ENCODE measurements around the gene FRY. TPM values are rescaled to one million over a fixed set of nuclear protein-coding genes. Genes with fewer than 3 reads are reported as not detected.
A peak's percentile ranks its signal among the peaks of the same experiment; 100 is the strongest.

The FRY gene
- polyA plus RNA-seq, 4 donors: 14.2 to 55.9 (median 46.5) TPM

DNA sequence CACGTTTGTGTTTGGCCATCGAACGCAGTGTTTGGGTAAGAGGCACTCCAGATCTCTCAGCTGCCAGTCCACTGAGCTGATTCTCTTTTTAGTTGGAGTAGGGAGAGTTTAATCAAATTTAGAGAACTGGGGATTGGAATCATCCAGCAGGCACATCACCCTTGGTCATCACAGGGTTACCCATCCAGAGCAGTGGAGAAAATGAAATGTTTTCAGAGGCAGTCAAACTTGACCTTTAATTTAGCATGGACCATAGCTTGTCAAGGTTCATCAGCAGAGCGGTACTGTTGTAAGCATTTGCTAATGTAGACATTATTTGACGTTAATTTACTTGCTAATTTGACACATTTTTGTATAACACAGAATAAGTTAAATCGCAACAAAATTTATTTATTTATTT, 18.4 kb upstream of the FRY start:
- DNase-seq (ENCODE audit: low read depth in 4 of 4, low spot score in 3 of 4): no peak

DNA sequence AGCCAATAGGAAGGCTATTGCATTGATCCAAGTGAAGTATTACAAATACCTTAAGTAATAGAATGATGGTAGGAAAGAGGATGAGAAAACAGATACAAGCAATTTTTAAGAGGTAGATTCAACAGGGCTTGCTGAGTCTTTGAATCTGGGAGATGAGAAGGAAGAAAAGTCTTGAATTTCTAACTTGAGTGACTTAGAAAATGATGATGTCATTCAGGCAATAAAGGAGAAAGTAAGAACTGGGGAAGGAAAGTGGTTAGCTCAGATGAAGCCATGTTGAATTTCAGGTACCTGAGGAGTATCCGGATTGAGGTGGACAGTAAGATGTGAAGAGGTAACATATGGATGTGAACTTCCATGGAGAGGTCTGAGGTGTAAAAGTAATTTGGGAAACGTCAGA, 15.5 kb upstream of the FRY start:
- no peak for DNase-seq (ENCODE audit: low read depth in 4 of 4, low spot score in 3 of 4)

DNA sequence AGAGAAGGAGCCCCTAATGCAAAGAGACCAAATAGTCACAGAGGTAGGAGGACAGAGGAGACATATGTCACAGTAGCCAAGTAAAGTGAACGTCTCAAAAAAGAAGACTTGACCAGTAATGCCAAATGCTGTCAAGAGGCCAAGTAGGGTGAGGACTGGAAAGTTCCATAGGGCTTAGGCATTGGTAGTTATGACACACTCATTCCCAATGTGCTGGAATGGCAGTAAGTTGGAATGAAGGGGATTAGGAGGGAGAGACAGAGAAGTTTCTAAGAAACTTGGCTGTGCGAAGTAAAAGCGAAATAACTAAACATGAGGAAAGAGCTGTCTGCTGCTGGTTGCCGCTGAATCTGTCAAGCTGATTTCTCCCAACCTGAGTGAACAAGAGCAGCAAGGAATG, 14.9 kb upstream of the FRY start:
- DNase-seq (ENCODE audit: low read depth in 4 of 4, low spot score in 3 of 4): no peak

DNA sequence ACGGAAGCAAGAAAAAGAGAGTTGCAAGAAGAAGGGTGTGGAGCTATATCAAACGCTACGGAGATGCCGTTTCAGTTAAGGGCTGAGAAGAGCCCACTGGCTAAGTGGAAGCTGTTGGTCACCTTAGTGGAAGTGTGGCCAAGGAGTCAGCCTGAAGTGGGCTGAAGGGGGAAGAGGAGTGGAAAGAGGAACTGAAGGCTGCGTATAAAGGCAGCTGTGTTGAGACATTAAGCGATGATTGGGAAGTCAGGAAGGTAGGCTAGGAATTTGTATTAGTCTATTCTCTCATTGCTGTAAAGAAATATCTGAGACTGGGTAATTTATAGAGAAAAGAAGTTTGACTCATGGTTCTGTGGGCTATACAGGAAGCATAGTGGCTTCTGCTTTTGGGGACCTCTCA, 14.1 kb upstream of the FRY start:
- no peak for DNase-seq (ENCODE audit: low read depth in 4 of 4, low spot score in 3 of 4)

DNA sequence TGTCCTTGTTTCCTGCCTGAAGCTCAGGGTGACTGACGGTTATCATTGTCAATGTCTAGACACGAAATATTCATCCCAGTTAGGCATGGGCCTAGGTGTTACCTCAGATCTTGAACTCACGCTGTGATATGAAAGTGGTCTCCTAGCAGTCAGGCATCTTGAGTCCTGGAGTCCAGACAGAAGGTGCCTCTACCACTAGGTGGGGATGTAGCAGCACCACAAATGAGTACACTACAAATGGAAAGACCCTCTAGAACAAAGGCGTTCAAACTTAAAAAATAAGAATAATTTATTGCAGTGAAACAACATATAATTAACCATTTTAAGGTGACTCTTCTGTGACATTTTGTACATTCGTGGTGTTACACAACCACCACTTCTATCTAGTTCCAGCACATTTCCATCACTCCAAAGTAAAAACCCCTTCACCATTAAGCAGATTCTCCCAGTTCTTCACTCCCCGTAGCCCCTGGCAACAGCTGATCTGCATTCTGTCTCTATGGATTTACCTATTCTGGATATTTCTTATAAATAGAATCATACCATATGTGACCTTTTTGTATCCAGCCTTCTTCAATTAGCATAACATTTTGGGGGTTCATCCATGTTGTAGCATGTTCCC, 11.9 kb upstream of the FRY start:
- peak in 3 of 4 donors; percentile 51 to 69 (median 67) for DNase-seq (ENCODE audit: low read depth in 4 of 4, low spot score in 3 of 4)

DNA sequence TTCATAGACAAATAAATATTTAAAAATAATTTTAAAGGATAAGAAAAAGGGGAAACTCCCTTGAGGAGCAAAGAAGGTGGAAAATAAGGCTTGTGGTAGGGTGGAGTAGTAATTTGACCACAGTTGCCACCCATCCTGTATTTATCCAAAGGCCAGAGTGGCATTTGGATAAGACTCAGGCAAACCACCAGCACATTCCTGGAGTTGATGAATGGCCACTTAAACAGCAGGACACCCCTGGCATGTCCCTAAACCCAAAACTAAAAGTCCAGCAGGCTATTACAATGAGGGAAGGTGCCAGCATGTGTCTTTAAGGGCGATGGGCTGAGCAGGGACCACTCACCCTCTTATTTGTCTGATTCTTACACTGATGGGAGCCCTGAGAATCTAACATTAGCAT, 9.8 kb upstream of the FRY start:
- DNase-seq (ENCODE audit: low read depth in 4 of 4, low spot score in 3 of 4): no peak

DNA sequence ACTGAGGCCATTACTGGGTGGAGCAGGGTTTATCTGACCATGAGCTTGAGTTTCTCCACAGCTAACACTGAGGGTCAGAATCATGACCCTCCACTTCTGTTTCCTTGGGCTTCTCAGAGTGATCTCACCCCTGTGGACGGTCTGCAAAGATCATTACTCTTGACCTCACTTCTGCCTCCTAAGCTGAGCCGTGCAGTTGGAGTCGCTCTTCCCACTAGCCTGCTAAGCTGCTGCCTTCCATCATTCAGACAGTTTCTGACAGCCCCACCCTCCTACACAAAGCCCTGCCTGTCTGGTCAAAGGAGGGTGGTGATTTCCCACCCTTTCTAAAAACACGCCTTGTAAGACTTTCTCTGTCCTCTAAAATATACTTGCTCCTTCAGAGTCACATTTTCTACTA, 9.3 kb upstream of the FRY start:
- no peak for DNase-seq (ENCODE audit: low read depth in 4 of 4, low spot score in 3 of 4)

DNA sequence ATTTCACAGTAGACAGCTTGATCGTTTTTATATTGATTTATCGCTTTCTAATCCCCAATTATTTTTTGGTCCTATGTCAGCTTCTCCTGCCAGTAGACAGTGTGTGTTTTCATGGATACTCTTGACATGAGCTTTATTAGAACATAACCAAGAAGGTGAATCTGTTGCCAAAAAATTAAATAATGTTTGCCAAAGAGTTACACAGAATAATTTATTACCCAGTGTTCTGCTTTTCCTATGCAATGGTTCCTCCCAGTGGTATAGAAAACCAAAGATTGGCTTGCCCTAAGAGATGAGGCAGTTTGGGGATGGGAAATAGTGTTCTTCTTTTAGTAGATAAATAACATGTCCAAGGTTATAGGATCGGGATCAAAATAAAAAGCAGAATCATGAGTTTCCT, 8.5 kb upstream of the FRY start:
- no peak for DNase-seq (ENCODE audit: low read depth in 4 of 4, low spot score in 3 of 4)

DNA sequence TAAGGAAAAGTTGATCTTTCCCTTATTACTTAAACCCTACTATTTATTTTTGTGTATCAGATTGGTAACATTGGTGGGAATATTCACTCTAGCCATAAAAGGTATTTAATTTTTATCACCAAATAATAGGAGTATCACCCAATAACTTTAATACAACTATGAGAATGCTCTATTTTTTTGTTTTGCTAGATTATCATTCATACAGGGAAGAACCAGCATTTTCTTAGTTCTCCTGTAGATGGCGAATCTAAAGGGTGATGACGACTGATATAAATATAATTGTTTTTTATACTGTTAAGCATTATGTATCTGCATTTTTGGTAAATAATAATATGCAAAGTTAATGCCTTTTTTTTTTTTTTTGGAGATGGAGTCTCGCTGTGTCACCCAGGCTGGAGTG, 7.9 kb upstream of the FRY start:
- DNase-seq (ENCODE audit: low read depth in 4 of 4, low spot score in 3 of 4): no peak

DNA sequence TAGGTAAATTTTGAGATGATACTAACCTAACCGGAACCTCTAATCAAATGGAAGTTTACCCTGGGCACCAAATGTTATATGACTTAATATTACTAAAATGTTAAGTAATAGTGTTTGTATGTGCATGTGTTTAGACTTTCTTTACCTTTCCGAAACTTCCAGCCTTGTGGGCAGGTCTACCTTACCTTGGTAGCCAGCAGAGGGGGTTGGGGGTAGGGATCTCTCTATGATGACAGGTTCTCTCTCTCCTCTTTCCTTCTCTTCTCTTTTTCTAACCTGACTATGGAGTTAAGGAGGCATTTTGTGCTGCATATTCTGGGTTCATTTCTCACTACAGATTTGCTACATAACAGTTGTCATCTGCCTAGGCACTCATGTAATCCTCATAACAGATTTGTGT, 6.8 kb upstream of the FRY start:
- DNase-seq (ENCODE audit: low read depth in 4 of 4, low spot score in 3 of 4): no peak

DNA sequence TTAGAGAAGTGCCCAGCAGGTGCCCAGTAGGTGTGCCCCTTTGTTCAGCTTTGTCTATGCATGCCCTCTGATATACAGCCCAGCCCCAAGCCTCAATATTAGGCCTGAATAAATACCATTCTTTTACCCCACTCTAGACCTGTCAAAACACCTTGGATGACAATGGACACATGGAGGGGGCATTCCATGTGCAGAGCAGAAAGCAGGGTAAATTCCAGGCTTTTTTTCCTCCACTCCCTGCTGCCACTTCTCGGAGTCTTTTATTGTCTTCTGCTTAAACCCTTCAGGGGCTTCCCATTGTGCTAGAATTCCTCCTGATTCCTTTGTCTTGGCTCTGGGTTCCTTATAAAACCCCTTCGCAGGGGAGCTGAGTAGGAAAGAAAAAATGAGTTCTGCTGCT, 5.8 kb upstream of the FRY start:
- DNase-seq (ENCODE audit: low read depth in 4 of 4, low spot score in 3 of 4): no peak

DNA sequence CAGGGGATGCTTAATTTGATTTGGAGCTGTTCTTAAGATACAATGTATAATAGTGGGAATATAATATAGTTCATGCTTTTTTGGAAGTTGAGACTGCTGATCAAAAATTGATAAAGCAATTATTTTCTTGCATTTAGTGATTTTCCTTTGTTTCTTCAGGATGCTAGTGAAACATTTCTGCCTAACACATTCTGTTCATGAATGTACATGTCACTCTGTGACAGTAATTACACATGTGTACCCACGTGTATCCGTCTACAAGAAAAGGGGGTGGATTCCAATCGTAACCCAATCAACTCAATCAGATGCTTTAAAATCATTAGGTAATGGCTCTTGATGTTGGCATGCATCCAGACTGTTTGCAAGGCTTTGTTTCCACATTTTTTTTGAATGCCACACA, 5.0 kb upstream of the FRY start:
- no peak for DNase-seq (ENCODE audit: low read depth in 4 of 4, low spot score in 3 of 4)

DNA sequence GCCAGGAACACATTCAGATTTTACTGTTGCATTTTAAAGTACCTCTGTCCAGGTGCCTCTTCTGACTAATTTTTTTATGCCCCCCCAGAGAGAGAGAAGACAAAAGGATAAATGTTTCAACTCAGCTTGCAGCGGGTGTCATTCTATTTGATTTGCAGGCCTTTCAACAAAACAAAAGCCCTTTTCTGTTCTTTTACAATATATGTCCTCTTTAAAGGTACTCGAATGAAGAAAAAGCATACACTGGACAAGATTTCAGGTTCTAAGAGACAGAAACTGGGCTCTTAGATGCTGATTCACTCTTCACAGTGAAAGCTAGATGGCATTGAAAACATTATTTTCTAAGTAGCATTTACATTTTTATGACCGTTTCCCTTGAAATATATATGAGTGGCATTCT, 2.9 kb upstream of the FRY start:
- no peak for DNase-seq (ENCODE audit: low read depth in 4 of 4, low spot score in 3 of 4)

DNA sequence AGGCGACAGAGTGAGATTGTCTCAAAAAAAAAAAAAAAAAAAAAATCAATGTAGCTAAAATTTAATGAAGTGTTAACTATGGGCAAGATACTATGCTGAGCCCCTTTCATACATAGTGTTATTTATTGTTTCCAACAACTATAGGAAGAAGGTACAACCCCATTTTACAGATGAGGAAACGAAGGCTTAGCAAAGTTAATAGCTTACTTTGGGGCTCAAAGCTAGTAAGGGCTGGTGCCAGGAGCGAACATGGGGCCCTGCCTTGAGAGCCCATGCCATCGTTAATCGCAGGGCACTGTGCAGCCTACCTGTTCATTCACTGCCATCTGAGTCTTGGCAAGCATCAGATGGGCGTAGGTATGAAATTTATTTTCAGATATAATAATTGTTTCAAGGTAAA, 1.9 kb upstream of the FRY start:
- DNase-seq (ENCODE audit: low read depth in 4 of 4, low spot score in 3 of 4): no peak

DNA sequence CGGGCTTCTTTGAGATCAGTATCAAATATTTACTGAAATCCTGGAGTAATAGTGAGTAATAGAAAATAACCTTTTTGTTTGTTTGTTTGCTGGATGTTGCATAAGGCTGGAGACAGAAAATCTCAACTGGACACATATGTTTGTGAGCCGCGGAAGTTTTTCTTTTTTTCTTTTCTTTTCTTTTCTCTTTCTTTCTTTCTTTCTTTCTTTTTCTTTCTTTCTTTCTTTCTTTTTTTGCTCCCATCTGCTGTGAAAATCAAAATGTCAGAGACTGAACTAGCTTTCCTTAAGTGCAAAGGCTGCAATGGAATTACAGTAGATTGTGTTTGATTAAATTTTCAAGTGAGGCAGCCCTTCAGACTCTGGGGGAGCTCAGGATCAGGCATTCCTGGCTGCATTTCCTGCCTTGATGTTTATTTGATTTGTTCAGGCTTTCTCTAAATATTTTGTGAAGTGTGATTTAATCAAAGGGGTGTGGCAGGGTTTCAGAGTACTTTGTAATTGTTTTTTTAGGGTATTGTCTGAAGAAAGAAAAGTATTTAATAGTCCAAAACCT, 319 bp downstream of the FRY start:
- no peak for DNase-seq (ENCODE audit: low read depth in 4 of 4, low spot score in 3 of 4)

DNA sequence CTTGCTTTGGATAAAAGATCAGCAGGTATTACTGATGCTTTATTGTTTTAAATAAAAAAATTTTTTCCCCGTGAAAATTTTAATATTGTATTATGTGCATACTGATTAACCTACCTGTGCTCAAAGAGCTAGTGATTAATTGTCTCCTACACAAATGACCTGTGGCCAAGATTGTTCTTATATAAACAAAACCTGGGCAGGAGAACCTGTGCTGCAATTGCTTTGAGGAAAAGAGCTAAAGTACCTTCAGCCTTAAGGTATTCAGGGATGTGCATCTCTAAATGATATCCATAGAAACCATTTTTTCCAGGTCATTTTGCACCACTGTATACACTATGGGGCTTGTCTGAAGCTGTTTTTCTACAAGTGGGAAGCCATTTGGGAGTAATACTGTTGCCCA, 1.2 kb downstream of the FRY start:
- no peak for DNase-seq (ENCODE audit: low read depth in 4 of 4, low spot score in 3 of 4)

DNA sequence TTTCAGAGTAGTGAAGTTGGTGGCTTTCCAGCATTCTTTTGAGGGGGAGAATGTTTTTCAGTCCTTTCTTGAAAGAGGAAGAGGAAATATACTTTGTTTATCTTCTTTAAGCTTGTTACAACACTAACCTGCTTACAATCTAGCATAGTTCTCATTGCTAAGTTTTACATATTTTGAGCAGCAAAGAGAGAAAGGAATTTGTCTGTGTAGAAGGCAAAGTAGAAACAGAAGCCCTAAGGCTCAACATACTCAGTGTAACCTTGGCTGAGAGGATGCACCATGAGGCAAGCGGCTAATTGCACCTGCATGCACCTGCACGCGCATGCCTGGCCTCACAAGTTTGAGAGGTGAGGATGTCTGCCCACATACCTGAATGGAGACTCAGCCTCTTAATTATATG, 2.2 kb downstream of the FRY start:
- DNase-seq (ENCODE audit: low read depth in 4 of 4, low spot score in 3 of 4): no peak

DNA sequence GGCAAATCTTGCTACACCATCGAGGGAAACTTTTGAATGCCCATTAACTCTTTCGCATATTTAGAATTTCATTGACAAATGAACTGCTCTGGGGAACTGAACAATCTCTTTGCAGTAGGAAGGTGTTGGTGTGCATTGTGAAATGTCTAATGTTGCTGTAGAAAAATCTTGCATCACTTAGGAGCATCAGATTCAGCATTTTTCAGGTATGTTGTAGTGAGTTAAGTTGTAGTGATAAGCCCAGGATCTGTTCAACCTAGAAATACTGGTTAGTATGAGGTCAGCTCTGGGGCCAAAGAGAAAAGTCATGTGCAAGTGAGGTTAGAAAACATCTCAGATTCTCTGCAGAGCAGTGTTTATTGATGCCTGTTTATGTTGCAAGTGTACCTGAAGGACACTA, 4.1 kb downstream of the FRY start:
- DNase-seq (ENCODE audit: low read depth in 4 of 4, low spot score in 3 of 4): no peak

DNA sequence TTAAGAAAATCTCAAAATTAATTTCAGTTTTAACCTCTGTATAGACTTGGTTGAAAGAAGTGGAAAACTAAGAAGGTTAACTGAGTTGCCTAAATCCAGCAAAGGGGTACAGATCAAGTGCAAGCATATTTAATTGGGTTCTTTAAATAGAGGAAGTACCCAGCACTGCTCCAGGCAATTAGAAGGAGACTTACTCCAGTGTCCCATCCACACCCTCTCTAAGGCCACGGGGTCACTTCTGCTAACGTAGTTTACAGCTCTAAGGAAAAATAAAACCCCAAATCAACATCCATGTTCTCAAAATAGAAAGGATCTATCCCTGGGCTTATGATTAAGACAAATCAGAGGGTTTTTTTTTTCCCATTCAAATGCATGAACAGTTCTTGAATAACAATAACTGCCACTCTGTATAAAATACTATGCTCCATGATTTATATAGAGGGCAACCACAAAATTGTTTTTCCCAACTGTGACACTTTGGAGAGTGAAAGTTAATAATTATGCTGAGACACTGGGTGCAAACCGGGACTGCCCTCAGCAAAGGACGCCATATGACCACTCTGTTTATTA, 4.6 kb downstream of the FRY start:
- DNase-seq (ENCODE audit: low read depth in 4 of 4, low spot score in 3 of 4): no peak

DNA sequence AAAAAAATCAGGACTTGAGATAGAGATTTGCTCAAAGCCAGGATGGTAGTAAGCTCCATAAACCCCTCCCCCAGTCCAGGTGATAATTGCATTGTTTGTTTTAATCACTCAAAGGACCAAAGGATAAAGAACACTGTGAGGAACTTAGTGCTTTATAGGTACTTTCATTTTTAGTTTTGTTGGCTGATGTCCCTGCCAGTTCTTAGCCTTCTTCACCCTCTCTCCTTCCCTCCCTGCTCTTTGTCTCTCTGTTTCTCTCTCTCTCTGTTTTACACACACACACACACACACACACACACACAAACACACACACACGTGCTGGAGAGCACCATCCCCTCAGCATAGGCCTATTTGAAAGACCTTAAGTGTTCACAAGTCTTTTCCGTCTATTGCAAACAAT, 5.2 kb downstream of the FRY start:
- DNase-seq (ENCODE audit: low read depth in 4 of 4, low spot score in 3 of 4): no peak

DNA sequence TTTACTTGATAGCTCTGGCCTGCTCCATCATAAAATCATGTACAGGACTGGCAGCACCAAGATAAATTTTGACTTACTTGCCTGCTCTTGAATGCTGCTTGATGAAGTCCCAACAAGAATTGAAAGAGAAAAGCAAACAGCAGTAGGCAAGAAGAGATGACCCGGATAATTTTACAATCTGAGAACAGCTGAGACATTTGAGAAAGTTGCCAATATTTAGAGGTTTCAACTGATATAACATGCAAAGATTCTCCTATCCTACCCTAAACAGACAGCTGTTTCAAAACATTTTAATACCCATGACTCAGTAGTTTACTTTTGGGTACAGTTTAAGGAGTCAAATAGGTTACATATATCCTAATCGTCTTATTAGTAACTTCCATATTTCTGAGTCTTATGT, 5.9 kb downstream of the FRY start:
- no peak for DNase-seq (ENCODE audit: low read depth in 4 of 4, low spot score in 3 of 4)

DNA sequence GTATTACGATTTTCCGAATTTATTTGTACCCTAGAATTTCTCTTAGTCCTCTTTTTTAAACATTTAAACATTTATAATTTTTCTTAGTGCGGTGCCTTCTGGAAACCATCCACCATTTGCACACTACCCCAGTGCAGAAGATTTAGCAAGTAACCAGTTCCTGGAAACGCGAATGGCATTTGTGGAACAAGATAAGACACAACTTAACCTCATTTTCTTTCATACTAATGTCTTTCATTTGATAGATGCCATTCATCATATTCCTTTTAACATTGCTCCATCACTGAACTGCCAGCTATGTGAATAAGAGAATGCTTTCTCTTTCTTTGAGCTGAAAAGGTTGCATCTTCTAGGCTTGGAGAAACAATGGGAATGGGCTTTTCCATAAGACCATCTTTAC, 6.8 kb downstream of the FRY start:
- no peak for DNase-seq (ENCODE audit: low read depth in 4 of 4, low spot score in 3 of 4)

DNA sequence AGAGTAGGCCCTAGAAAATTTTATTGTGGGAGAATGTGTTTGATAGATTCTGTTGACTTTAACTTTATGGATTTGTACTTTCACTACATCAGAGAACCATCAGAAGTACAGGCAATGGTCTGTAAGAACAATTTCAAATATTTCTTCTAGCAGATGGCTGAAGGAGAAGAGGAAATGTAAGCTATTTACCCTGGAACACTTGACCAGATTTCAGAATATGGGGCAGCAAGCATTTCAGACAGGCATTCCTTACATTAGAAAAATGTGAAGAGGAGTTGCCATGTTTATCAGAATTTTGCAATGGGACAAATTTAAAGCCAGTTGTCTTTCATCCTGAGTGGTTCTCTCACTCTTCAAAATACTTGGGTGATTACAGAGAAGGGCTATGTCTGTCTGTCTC, 7.5 kb downstream of the FRY start:
- DNase-seq (ENCODE audit: low read depth in 4 of 4, low spot score in 3 of 4): no peak

Measured in left renal pelvis (tissue), 4 donors.